ENCODE measurements around the gene ROPN1L. TPM values are rescaled to one million over a fixed set of nuclear protein-coding genes. Genes with fewer than 3 reads are reported as not detected.
A peak's percentile ranks its signal among the peaks of the same experiment; 100 is the strongest.
"Not testable (repeated sequence)": the region's sequence is repeated elsewhere in the genome, so short reads cannot be mapped to it uniquely, and the experiment has no call there.

ROPN1L gene
- total RNA-seq (2014; rRNA removed; shearing (Covaris generic)) = 2.9 and 3.0 TPM in 2 replicates

GRCh38 chr5:10441083-10441991 lies at the start of gene ROPN1L:
ROPN1L (plus strand) TSS chr5:10441879; CDS start chr5:10442168, 289 bp downstream.
- peak; percentile 90 to 95 for DNase-seq (ENCODE audit: low read depth in 1 of 2, low spot score in 2 of 2)
- no peaks in the 10 kb centered on the region for H3K27me3 ChIP-seq (replicated peaks)
- H3K4me1 ChIP-seq (replicated peaks) = peaks cover 19% of the 10 kb centered on the region
- peak within 1 kb of the TSS; percentile 48 for H3K4me3 ChIP-seq
- H3K36me3 ChIP-seq = peaks cover 3% of the 10 kb centered on the region
- no peaks in the 10 kb centered on the region for H3K9me3 ChIP-seq (replicated peaks)
- H3K27ac ChIP-seq = no peak within 1 kb of the TSS

- not testable (repeated sequence) for H3K27ac ChIP-seq; H3K4me1 ChIP-seq (replicated peaks); H3K27me3 ChIP-seq (replicated peaks); H3K9me3 ChIP-seq (replicated peaks); DNase-seq (ENCODE audit: low read depth in 1 of 2, low spot score in 2 of 2); H3K4me3 ChIP-seq
- H3K36me3 ChIP-seq = peaks cover 92% of the 10 kb centered on the region
Measured at GRCh38 chr5:10392567-10393328, 48.9 kb upstream of the ROPN1L start.

DNA sequence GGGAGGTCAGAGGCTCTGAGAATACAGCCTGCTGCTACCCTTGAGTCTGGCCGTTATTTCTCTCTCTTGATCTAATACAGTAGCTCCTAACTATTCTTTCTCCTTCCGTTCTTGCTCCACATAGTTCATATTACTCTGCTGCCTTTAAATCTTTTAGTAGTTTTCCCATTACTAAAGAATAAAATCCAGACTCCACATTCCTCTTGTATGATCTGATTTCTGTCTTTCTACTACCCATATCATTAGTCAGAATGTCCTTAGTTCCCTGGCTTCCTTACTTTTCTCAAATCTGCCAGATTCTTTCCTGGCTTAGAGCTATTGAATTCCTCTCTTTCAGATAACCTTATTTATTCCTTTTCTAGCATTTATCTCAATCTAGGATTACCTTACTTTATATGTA lies 48.2 kb upstream of the ROPN1L start:
- no peaks in the 10 kb centered on the region for H3K9me3 ChIP-seq (replicated peaks)
- H3K4me3 ChIP-seq = no peak overlapping the region
- H3K4me1 ChIP-seq (replicated peaks) = no peaks in the 10 kb centered on the region
- no peaks in the 10 kb centered on the region for H3K27me3 ChIP-seq (replicated peaks)
- no peak overlapping the region for H3K27ac ChIP-seq
- DNase-seq (ENCODE audit: low read depth in 1 of 2, low spot score in 2 of 2) = no peak
- peaks cover 88% of the 10 kb centered on the region for H3K36me3 ChIP-seq

DNA sequence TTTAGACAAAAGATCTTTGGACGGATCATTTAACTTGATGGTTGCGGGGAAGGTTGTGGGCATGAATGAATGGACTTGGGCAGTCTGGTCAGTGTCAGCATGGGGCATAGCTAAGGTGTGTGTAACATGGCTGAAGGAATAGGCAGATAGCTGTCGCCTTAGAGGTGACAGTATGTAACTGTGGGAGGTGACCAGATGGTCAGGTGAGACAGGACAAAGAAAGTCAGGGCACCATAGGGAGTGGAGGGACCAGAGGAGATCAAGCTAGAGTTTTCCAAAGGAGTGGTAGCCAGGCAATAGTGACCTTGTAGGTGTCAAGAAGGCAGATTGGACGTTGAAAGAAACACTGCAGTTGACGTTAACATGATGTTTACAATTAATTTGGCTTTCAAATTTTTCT lies 45.1 kb upstream of the ROPN1L start:
- no peak for DNase-seq (ENCODE audit: low read depth in 1 of 2, low spot score in 2 of 2)
- no peaks in the 10 kb centered on the region for H3K27me3 ChIP-seq (replicated peaks)
- H3K9me3 ChIP-seq (replicated peaks) = no peaks in the 10 kb centered on the region
- H3K27ac ChIP-seq = no peak overlapping the region
- H3K4me1 ChIP-seq (replicated peaks) = no peaks in the 10 kb centered on the region
- H3K4me3 ChIP-seq = no peak overlapping the region
- H3K36me3 ChIP-seq = peaks cover 82% of the 10 kb centered on the region

- H3K36me3 ChIP-seq = peaks cover 78% of the 10 kb centered on the region
- no peak overlapping the region for H3K27ac ChIP-seq
- no peaks in the 10 kb centered on the region for H3K4me1 ChIP-seq (replicated peaks)
Measured at GRCh38 chr5:10399839-10400238, 41.8 kb upstream of the ROPN1L start.

GRCh38 chr5:10400411-10400810 lies 41.3 kb upstream of the ROPN1L start:
- H3K4me1 ChIP-seq (replicated peaks) = no peaks in the 10 kb centered on the region
- H3K9me3 ChIP-seq (replicated peaks) = no peaks in the 10 kb centered on the region
- H3K27me3 ChIP-seq (replicated peaks) = no peaks in the 10 kb centered on the region; the same call in 1 of the 2 replicates
- no peak for DNase-seq (ENCODE audit: low read depth in 1 of 2, low spot score in 2 of 2)
- peaks cover 78% of the 10 kb centered on the region for H3K36me3 ChIP-seq
- H3K4me3 ChIP-seq = no peak overlapping the region
- H3K27ac ChIP-seq = no peak overlapping the region

More at GRCh38 chr5:10399839-10400238, 41.8 kb upstream of the ROPN1L start:
- no peak for DNase-seq (ENCODE audit: low read depth in 1 of 2, low spot score in 2 of 2)
- H3K4me3 ChIP-seq = no peak overlapping the region
- H3K27me3 ChIP-seq (replicated peaks) = no peaks in the 10 kb centered on the region; the same call in 1 of the 2 replicates
- no peaks in the 10 kb centered on the region for H3K9me3 ChIP-seq (replicated peaks)

GRCh38 chr5:10400831-10401230 lies 40.8 kb upstream of the ROPN1L start:
- H3K27ac ChIP-seq = no peak overlapping the region
- peaks cover 78% of the 10 kb centered on the region for H3K36me3 ChIP-seq

GRCh38 chr5:10401498-10401897 lies 40.2 kb upstream of the ROPN1L start:
- DNase-seq (ENCODE audit: low read depth in 1 of 2, low spot score in 2 of 2) = no peak
- Histone ChIP-seq H3K4me1 (replicated peaks) (no peaks in the 10 kb centered on the region), H3K9me3 (replicated peaks) (no peaks in the 10 kb centered on the region), H3K27ac (no peak overlapping the region), H3K36me3 (peaks cover 78% of the 10 kb centered on the region), H3K27me3 (replicated peaks) (no peaks in the 10 kb centered on the region; the same call in 1 of the 2 replicates), H3K4me3 (no peak overlapping the region)

More at GRCh38 chr5:10400831-10401230, 40.8 kb upstream of the ROPN1L start:
- no peak overlapping the region for H3K4me3 ChIP-seq
- no peaks in the 10 kb centered on the region for H3K9me3 ChIP-seq (replicated peaks)
- DNase-seq (ENCODE audit: low read depth in 1 of 2, low spot score in 2 of 2) = no peak
- no peaks in the 10 kb centered on the region for H3K4me1 ChIP-seq (replicated peaks)
- H3K27me3 ChIP-seq (replicated peaks) = no peaks in the 10 kb centered on the region; the same call in 1 of the 2 replicates

GRCh38 chr5:10403829-10404228 lies 37.9 kb upstream of the ROPN1L start:
- no peak overlapping the region for H3K4me3 ChIP-seq
- DNase-seq (ENCODE audit: low read depth in 1 of 2, low spot score in 2 of 2) = no peak
- H3K4me1 ChIP-seq (replicated peaks) = no peaks in the 10 kb centered on the region
- H3K27ac ChIP-seq = no peak overlapping the region
- H3K36me3 ChIP-seq = peaks cover 85% of the 10 kb centered on the region
- no peaks in the 10 kb centered on the region for H3K9me3 ChIP-seq (replicated peaks)
- H3K27me3 ChIP-seq (replicated peaks) = no peaks in the 10 kb centered on the region; the same call in 1 of the 2 replicates

- H3K4me3 ChIP-seq = no peak overlapping the region
- no peaks in the 10 kb centered on the region; the same call in 1 of the 2 replicates for H3K27me3 ChIP-seq (replicated peaks)
- no peak for DNase-seq (ENCODE audit: low read depth in 1 of 2, low spot score in 2 of 2)
- no peaks in the 10 kb centered on the region for H3K4me1 ChIP-seq (replicated peaks)
- H3K36me3 ChIP-seq = peaks cover 93% of the 10 kb centered on the region
- H3K9me3 ChIP-seq (replicated peaks) = no peaks in the 10 kb centered on the region
- H3K27ac ChIP-seq = no peak overlapping the region
Measured at GRCh38 chr5:10406651-10407050, 35.0 kb upstream of the ROPN1L start.

DNA sequence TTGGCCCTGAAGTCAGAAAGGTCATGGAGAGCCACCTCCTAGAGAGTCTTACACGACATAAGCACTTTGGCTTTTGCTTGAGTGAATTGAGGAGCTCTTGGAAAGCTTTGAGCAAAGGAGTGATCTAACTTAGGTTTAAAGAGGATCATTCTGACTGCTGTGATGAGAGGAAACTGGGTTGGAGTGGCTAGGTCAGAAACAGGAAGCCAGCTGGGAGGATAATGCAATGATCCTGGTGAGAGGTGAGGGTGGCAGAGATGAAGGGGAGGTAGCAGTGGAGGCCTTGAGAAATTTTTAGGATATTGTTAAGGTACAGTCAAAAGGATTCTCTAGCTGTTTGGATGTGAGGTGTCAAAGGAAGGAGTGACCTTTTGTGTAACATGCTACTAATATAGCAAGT lies 32.2 kb upstream of the ROPN1L start:
- H3K9me3 ChIP-seq (replicated peaks) = no peaks in the 10 kb centered on the region
- H3K27me3 ChIP-seq (replicated peaks) = no peaks in the 10 kb centered on the region
- no peak overlapping the region for H3K4me3 ChIP-seq
- peaks cover 98% of the 10 kb centered on the region for H3K36me3 ChIP-seq
- no peak overlapping the region for H3K27ac ChIP-seq
- H3K4me1 ChIP-seq (replicated peaks) = no peaks in the 10 kb centered on the region
- DNase-seq (ENCODE audit: low read depth in 1 of 2, low spot score in 2 of 2) = no peak

- DNase-seq (ENCODE audit: low read depth in 1 of 2, low spot score in 2 of 2) = no peak
- H3K27ac ChIP-seq = no peak overlapping the region
- H3K4me1 ChIP-seq (replicated peaks) = no peaks in the 10 kb centered on the region
- H3K27me3 ChIP-seq (replicated peaks) = no peaks in the 10 kb centered on the region
- peaks cover 98% of the 10 kb centered on the region for H3K36me3 ChIP-seq
- H3K4me3 ChIP-seq = no peak overlapping the region
- H3K9me3 ChIP-seq (replicated peaks) = no peaks in the 10 kb centered on the region
Measured at GRCh38 chr5:10410662-10411061, 31.0 kb upstream of the ROPN1L start.

DNA sequence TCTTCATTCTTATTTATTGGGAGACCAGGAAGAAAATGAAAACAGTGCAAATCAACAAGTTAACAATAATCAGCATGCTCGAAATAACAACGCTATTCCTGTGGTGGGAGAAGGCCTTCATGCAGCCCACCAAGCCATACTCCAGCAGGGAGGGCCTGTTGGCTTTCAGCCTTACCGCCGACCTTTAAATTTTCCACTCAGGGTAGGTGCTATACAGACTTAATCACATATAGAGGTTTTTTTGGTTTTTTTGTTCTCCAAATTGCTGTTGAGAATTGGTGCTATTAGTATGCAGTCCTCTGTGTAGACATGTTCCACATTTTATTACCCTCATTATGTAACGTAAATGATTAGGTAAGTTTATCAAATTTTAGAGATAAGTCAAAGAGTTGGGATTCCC lies 30.3 kb upstream of the ROPN1L start:
- no peaks in the 10 kb centered on the region for H3K4me1 ChIP-seq (replicated peaks)
- no peaks in the 10 kb centered on the region for H3K27me3 ChIP-seq (replicated peaks)
- no peak for DNase-seq (ENCODE audit: low read depth in 1 of 2, low spot score in 2 of 2)
- H3K27ac ChIP-seq = no peak overlapping the region
- no peaks in the 10 kb centered on the region for H3K9me3 ChIP-seq (replicated peaks)
- H3K36me3 ChIP-seq = peaks cover 98% of the 10 kb centered on the region
- H3K4me3 ChIP-seq = no peak overlapping the region

GRCh38 chr5:10416868-10417267 lies 24.8 kb upstream of the ROPN1L start:
- H3K27ac ChIP-seq = no peak overlapping the region
- peaks cover 97% of the 10 kb centered on the region for H3K36me3 ChIP-seq
- no peaks in the 10 kb centered on the region for H3K9me3 ChIP-seq (replicated peaks)
- no peak for DNase-seq (ENCODE audit: low read depth in 1 of 2, low spot score in 2 of 2)
- H3K4me1 ChIP-seq (replicated peaks) = peaks cover 11% of the 10 kb centered on the region
- no peaks in the 10 kb centered on the region for H3K27me3 ChIP-seq (replicated peaks)
- no peak overlapping the region for H3K4me3 ChIP-seq

Data from SJSA1 (cell line).